Body of pancreas (tissue), 4 donors: ENCODE measurements around the gene TRIM61. TPM values are rescaled to one million over a fixed set of nuclear protein-coding genes. Genes with fewer than 3 reads are reported as not detected.
"Not testable (repeated sequence)": the region's sequence is repeated elsewhere in the genome, so short reads cannot be mapped to it uniquely, and the experiment has no call there.

ENCODE experiments used
- ATAC-seq: fragments of 150-250 bp; one replicate; pipeline ENCODE4 v1.9.1; 2016
- DNase-seq, 4 donors: peaks; one replicate each; pipeline ENCODE4 v3.0.0-alpha.2; 2019
- H3K27ac ChIP-seq, 4 donors: fragments of 200-600 bp; sonication (generic); 1 replicate in 3 of 4; 2 replicates in 1 of 4; pipeline versions ENCODE4 v1.5.1 to v1.6.1; 2016 to 2019; ENCODE audit warnings: mild to moderate bottlenecking in 1 of 4, mixed read lengths in 1 of 4, moderate library complexity in 1 of 4
- H3K27me3 ChIP-seq, 2 donors: fragments of 200-600 bp; sonication (generic); one replicate each; pipeline ENCODE4 v1.6.0; 2016; ENCODE audit warnings: mild to moderate bottlenecking in 1 of 2
- H3K36me3 ChIP-seq, 2 donors: fragments of 200-600 bp; sonication (generic); replicated peaks in 1 of 2; 2 replicates each; pipeline ENCODE4 v1.5.1; 2016; ENCODE audit warnings: low read depth in 2 of 2; ENCODE audit not compliant: insufficient read depth in 1 of 2
- H3K4me1 ChIP-seq: fragments of 200-600 bp; sonication (generic); one replicate; pipeline ENCODE4 v1.6.0; 2016
- H3K4me3 ChIP-seq, 2 donors: fragments of 200-600 bp; sonication (generic); 1 replicate in 1 of 2; 2 replicates in 1 of 2; pipeline ENCODE4 v1.5.1; 2016 to 2019
- H3K9me3 ChIP-seq, 3 donors: fragments of 200-600 bp; sonication (generic); 1 replicate in 2 of 3; 2 replicates in 1 of 3; pipeline ENCODE4 v1.5.1; 2016
- POLR2A ChIP-seq, 3 donors: fragments of 450-650 bp; IDR thresholded peaks; one replicate each; pipeline ENCODE4 v1.6.1; 2016; ENCODE audit warnings: antibody characterized with exemption in 3 of 3, mild to moderate bottlenecking in 2 of 3
- WGBS, 2 donors: methylation state at CpG; one replicate each; pipeline ENCODE4 v1.1.5; 2017; 5-methylcytosine and 5-hydroxymethylcytosine counted together
- intact Hi-C: fragments of 100-400 bp; cut with DNase I; formaldehyde crosslinking; loops from one replicate; pipeline ENCODE4 v1.15.1; 2023
- total RNA-seq, 2 donors: library from RNA; depleted of rRNA; stranded (reverse); fragments of >200 nt; gene quantifications; one replicate each; pipeline ENCODE4 v1.1.0, GENCODE V29; 2016
- TF ChIP-seq, protein P1 (sequence below), 7 experiments: fragments of 450-650 bp in 4 of 7; fragments of 200-600 bp in 3 of 7; sonication (generic) in 3 of 7; IDR thresholded peaks; one replicate each; pipeline ENCODE4 v1.5.1; 2016 to 2019; ENCODE audit warnings: antibody characterized with exemption in 7 of 7

Gene TRIM61
- total RNA-seq, 2 donors from 2014 or later = not detected

DNA sequence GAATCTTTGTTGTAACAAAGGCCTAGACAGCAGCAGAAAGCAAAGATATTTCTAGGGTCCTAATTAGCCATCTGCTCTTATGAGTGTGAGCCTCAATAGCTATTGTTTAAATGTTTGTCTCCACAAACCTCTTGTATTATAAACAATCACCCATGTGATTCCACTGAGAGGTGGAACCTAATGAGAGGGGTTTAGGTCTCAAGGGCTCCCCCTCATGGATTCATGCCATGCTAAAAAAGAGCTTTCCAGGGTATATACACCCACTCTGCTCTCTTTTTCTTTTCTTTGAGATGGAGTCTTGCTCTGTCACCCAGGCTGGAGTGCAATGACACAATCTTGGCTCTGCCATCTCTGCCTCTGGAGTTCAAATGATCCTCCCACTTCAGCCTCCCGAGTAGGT, 42.1 kb downstream of the TRIM61 start:
- WGBS, 2 donors = 20 to 25% methylated on average over 1 of the region's 1 CpG
- no peak for ATAC-seq
- no peak for DNase-seq
- TF ChIP-seq, protein P1, sequence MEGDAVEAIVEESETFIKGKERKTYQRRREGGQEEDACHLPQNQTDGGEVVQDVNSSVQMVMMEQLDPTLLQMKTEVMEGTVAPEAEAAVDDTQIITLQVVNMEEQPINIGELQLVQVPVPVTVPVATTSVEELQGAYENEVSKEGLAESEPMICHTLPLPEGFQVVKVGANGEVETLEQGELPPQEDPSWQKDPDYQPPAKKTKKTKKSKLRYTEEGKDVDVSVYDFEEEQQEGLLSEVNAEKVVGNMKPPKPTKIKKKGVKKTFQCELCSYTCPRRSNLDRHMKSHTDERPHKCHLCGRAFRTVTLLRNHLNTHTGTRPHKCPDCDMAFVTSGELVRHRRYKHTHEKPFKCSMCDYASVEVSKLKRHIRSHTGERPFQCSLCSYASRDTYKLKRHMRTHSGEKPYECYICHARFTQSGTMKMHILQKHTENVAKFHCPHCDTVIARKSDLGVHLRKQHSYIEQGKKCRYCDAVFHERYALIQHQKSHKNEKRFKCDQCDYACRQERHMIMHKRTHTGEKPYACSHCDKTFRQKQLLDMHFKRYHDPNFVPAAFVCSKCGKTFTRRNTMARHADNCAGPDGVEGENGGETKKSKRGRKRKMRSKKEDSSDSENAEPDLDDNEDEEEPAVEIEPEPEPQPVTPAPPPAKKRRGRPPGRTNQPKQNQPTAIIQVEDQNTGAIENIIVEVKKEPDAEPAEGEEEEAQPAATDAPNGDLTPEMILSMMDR (IDR thresholded peaks at IDR 0.05) = no peak
- no peak for TF ChIP-seq POLR2A (IDR thresholded peaks at IDR 0.05)
- Histone ChIP-seq H3K4me3 (no peak overlapping the region), H3K9me3 (no peaks in the 10 kb centered on the region), H3K27ac (no peak overlapping the region), H3K4me1 (no peaks in the 10 kb centered on the region), H3K36me3 (no peaks in the 10 kb centered on the region), H3K27me3 (no peaks in the 10 kb centered on the region)
- intact Hi-C loops = no loop called here

DNA sequence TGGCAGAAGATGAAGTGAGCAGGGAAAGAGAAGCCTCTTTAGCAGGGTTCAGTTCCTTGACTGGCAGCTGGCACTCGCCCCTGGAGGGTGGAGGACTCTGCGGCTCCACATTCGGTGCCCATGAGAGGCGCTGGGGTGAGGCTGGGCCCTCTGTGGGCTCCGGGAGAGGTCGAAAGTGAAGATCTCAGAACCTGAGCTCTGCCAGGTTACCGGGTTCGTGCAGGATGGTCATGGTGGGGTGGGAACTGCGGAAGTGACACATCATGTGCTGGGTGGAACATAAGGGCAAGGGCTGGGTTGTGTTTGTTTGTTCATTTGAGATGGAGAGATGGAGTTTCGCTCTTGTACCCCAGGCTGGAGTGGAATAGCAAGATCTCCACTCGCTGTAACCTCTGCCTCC, 44.2 kb downstream of the TRIM61 start:
- H3K4me3 ChIP-seq = no peak overlapping the region
- no peaks in the 10 kb centered on the region for H3K9me3 ChIP-seq
- WGBS, 2 donors = 86 to 88% methylated on average over 10 to 11 of the region's 11 CpGs
- DNase-seq (no peak), ATAC-seq (no peak)
- H3K4me1 ChIP-seq = no peaks in the 10 kb centered on the region
- H3K27ac ChIP-seq = no peak overlapping the region
- no peaks in the 10 kb centered on the region for H3K36me3 ChIP-seq
- intact Hi-C loops = no loop called here
- TF ChIP-seq, protein P1 (IDR thresholded peaks at IDR 0.05) = no peak
- no peak for TF ChIP-seq POLR2A (IDR thresholded peaks at IDR 0.05)
- H3K27me3 ChIP-seq = no peaks in the 10 kb centered on the region

DNA sequence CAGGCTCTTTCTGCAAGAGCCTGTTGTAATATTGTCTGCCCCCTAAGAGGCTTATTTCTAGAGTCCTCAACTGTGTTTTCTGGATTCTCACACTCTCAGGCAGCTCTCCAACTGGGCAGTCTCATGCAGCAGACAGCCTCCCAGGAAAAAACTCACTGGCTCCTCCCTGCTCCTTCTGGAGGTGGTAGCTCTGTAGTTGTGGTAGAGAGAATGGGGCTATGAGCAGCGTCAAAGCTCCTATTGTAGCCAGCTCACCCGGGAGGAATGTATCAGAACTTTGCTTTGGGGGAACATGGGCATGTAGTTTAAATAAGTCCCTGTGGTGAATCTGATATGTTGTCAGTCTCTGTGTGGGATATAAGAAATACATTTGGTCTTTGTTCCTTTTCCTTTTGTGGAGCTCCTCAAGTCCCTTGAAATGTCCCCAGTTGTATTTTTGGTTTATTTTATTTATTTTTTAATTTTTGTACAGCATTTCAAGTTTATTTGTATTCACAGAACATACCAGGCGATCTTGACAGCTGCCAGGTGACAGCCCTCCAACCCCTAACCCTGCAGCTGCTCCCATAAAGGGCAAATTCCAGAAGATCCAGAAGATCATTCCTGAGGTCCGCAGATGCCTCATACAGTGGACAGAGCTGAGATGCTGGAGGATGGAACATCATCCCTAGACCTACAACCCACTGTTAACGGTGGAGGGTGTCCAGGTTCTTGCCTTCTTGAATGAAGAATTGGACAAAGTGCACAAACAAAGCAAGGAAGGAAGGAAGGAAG, 45.7 kb downstream of the TRIM61 start:
- whole genome bisulfite sequencing, 2 donors = 60 to 62% methylated on average over 5 of the region's 5 CpGs
- no peaks in the 10 kb centered on the region for H3K27me3 ChIP-seq
- no peak for DNase-seq
- ATAC-seq = no peak
- no peak overlapping the region for H3K4me3 ChIP-seq
- H3K36me3 ChIP-seq = no peaks in the 10 kb centered on the region
- no peak overlapping the region for H3K27ac ChIP-seq
- H3K4me1 ChIP-seq = no peaks in the 10 kb centered on the region
- TF ChIP-seq, protein P1 (IDR thresholded peaks at IDR 0.05) = no peak
- TF ChIP-seq POLR2A (IDR thresholded peaks at IDR 0.05) = no peak
- H3K9me3 ChIP-seq = no peaks in the 10 kb centered on the region
- intact Hi-C loops = no loop called here

DNA sequence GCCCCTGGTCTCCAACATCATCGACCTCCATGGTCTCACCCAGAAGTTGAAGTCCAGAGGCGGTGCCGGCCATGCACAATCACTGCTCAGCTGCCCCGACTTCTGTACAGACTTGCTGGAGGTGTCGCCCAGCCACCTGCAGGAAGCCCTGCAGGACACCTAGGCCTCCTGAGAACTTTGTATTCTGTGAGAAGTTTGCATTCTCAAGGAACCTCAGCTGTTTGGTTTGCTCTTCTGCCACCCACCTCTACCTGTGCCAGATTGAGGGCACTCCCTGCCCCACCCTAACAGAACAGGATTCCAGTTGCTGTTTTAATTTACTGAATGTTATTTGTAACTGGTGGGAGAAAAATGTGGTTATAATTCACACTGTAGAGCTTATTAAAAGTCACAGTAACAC, 46.8 kb downstream of the TRIM61 start:
- Histone ChIP-seq H3K4me3 (no peak overlapping the region), H3K27me3 (no peaks in the 10 kb centered on the region), H3K27ac (no peak overlapping the region), H3K36me3 (no peaks in the 10 kb centered on the region), H3K9me3 (no peaks in the 10 kb centered on the region), H3K4me1 (no peaks in the 10 kb centered on the region)
- ATAC-seq = no peak
- intact Hi-C loops = no loop called here
- DNase-seq = no peak
- WGBS, 2 donors = 82 to 88% methylated on average over 5 of the region's 5 CpGs
- TF ChIP-seq, protein P1 (IDR thresholded peaks at IDR 0.05) = no peak
- TF ChIP-seq POLR2A (IDR thresholded peaks at IDR 0.05) = no peak

DNA sequence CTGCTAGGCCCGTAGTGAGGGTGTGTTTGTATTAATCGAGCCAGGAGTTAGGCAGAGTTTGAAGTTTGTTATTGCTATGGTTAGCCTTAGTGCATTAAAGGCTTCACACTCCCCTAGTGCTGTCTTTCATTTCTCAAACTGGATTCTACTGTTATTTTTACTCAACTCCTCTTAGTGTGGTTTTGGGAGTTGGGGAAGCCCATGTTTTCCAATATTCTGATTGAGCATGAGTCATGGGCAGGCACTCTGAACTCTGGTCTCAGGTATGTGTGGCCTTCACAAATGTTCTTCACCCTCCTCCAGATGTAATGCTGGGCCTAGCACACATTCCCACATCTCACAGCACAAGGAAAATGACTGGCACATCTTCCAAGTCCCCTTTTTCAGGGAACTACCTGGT, 50.4 kb downstream of the TRIM61 start:
- ATAC-seq, intact Hi-C loops, H3K4me1 ChIP-seq, H3K4me3 ChIP-seq, H3K36me3 ChIP-seq, H3K27ac ChIP-seq, H3K27me3 ChIP-seq, DNase-seq, H3K9me3 ChIP-seq: not testable (repeated sequence)
- 71 to 74% methylated on average over 2 of the region's 2 CpGs for WGBS, 2 donors
